Upper lobe of left lung (tissue), 6 donors: ENCODE measurements around the gene KIF26B. TPM values are rescaled to one million over a fixed set of nuclear protein-coding genes. Genes with fewer than 3 reads are reported as not detected.
A peak's percentile ranks its signal among the peaks of the same experiment; 100 is the strongest.
"Not testable (repeated sequence)": the region's sequence is repeated elsewhere in the genome, so short reads cannot be mapped to it uniquely, and the experiment has no call there.

Source experiments
- ATAC-seq, 2 donors: fragments of 200-7000 bp; cut with Tn5 transposase; one replicate each; pipeline ENCODE4 v1.9.1; 2022; ENCODE audit warnings: mild to moderate bottlenecking in 2 of 2, moderate library complexity in 2 of 2; ENCODE audit not compliant: low FRiP score in 2 of 2
- DNase-seq, 2 donors: peaks; one replicate each; pipeline ENCODE4 v3.0.0-alpha.2; 2019 to 2020
- H3K27ac ChIP-seq, 4 donors: fragments of 200-600 bp; sonication (generic); one replicate each; pipeline ENCODE4 v1.5.1; 2016 to 2019
- H3K27me3 ChIP-seq, 4 donors: fragments of 200-600 bp; sonication (generic); one replicate each; pipeline ENCODE4 v1.5.1; 2017 to 2019
- H3K36me3 ChIP-seq, 4 donors: fragments of 200-600 bp; sonication (generic); one replicate each; pipeline ENCODE4 v1.5.1; 2016 to 2019
- H3K4me1 ChIP-seq, 4 donors: fragments of 200-600 bp; sonication (generic); one replicate each; pipeline ENCODE4 v1.5.1; 2018 to 2019
- H3K4me3 ChIP-seq, 4 donors: fragments of 200-600 bp; sonication (generic); one replicate each; pipeline ENCODE4 v1.5.1; 2017 to 2019; ENCODE audit warnings: mild to moderate bottlenecking in 2 of 4, moderate library complexity in 1 of 4
- H3K9me3 ChIP-seq, 4 donors: fragments of 200-600 bp; sonication (generic); one replicate each; pipeline ENCODE4 v1.5.1; 2018 to 2019
- EP300 ChIP-seq, 4 donors: sonication (generic); formaldehyde crosslinking; IDR thresholded peaks; one replicate each; pipeline ENCODE4 v1.5.1; 2017; ENCODE audit warnings: antibody characterized with exemption in 4 of 4, control low read depth in 2 of 4
- POLR2A ChIP-seq, 4 donors: fragments of 450-650 bp; IDR thresholded peaks; one replicate each; pipeline ENCODE4 v1.5.1; 2016 to 2017; ENCODE audit warnings: antibody characterized with exemption in 4 of 4, mild to moderate bottlenecking in 2 of 4
- POLR2AphosphoS5 ChIP-seq, 2 donors: sonication (generic); formaldehyde crosslinking; IDR thresholded peaks; one replicate each; pipeline ENCODE4 v1.5.1; 2017; ENCODE audit warnings: antibody characterized with exemption in 2 of 2
- WGBS, 2 donors: methylation state at CpG; one replicate each; pipeline ENCODE4 v1.1.5; 2017 to 2018; 5-methylcytosine and 5-hydroxymethylcytosine counted together
- total RNA-seq, 6 donors: library from RNA; depleted of rRNA in 4 of 6; stranded (reverse); fragments of >200 nt in 4 of 6; gene quantifications; one replicate each; pipeline versions ENCODE4 v1.1.0 to v1.2.1, GENCODE V29; 2016 to 2021
- TF ChIP-seq, protein P1 (sequence below), 6 experiments: fragments of 450-650 bp in 4 of 6; fragments of 200-600 bp in 2 of 6; sonication (generic) in 2 of 6; IDR thresholded peaks; one replicate each; pipeline ENCODE4 v1.5.1; 2016 to 2019; ENCODE audit warnings: antibody characterized with exemption in 6 of 6
- donor health status: DM: no; HTN: no; CAD: no; lungs with moderate emphysema.
- donor health status: DM: no; HTN: yes; CAD: no; lungs with severe emphysema.

KIF26B gene
- total RNA-seq, 6 donors from 2014 or later, result 1.2 to 4.3 (median 2.1) TPM

DNA sequence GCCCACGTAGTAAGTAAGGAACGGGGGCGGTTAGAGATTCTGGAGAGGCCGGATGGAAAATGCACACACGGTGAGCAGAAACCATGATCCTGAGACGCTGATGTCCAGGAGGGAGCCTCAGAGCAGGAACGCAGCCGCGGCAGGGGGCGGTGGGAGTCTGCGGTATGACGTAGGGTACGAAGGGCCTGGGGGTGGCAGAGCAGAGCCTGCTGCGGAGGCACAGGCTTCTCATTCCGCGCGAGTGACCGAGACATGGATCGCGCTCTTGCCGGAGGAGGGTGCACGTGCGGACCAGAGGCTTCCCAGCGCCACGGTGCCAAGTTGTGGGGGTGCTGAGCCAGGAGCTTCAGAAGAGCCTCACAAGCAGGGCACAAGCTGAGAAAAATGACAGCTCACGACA is 176.2 kb downstream of the KIF26B start:
- Histone ChIP-seq H3K27ac (no peak overlapping the region), H3K27me3 (no peaks in the 10 kb centered on the region), H3K4me3 (no peak overlapping the region), H3K36me3 (no peaks in the 10 kb centered on the region), H3K4me1 (no peaks in the 10 kb centered on the region), H3K9me3 (no peaks in the 10 kb centered on the region)
- ATAC-seq (no peak), DNase-seq (peak in 1 of 2 donors; percentile 75)
- WGBS, 2 donors, result 93 to 97% methylated on average over 26 of the region's 26 CpGs
- TF ChIP-seq, protein P1, sequence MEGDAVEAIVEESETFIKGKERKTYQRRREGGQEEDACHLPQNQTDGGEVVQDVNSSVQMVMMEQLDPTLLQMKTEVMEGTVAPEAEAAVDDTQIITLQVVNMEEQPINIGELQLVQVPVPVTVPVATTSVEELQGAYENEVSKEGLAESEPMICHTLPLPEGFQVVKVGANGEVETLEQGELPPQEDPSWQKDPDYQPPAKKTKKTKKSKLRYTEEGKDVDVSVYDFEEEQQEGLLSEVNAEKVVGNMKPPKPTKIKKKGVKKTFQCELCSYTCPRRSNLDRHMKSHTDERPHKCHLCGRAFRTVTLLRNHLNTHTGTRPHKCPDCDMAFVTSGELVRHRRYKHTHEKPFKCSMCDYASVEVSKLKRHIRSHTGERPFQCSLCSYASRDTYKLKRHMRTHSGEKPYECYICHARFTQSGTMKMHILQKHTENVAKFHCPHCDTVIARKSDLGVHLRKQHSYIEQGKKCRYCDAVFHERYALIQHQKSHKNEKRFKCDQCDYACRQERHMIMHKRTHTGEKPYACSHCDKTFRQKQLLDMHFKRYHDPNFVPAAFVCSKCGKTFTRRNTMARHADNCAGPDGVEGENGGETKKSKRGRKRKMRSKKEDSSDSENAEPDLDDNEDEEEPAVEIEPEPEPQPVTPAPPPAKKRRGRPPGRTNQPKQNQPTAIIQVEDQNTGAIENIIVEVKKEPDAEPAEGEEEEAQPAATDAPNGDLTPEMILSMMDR (IDR thresholded peaks at IDR 0.05), result no peak
- no peak for TF ChIP-seq POLR2AphosphoS5 (IDR thresholded peaks at IDR 0.05)
- TF ChIP-seq POLR2A (IDR thresholded peaks at IDR 0.05), result no peak
- TF ChIP-seq EP300 (IDR thresholded peaks at IDR 0.05), result no peak

DNA sequence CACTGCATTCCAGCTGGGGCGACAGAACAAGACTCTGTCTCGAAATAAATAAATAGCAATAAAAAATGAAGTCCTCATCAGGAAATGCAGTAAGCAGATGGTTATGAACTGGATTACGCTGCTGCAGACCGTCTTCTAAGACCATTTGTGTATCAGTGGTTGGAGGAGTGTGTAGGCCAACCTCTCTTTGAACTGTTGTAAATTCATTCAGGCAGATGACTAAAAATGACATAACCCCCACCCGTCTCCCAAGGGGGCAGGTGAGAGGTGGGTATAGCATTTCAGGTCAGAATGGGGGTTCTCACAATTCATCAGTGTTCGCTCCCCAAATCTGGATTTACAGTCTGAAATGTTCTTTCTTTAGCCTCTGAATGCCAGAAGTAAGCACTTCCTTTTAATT is 177.3 kb downstream of the KIF26B start:
- ATAC-seq, result no peak
- H3K4me1 ChIP-seq, result no peaks in the 10 kb centered on the region
- no peaks in the 10 kb centered on the region for H3K9me3 ChIP-seq
- H3K27me3 ChIP-seq, result no peaks in the 10 kb centered on the region
- no peak for DNase-seq
- H3K4me3 ChIP-seq, result no peak overlapping the region
- no peaks in the 10 kb centered on the region for H3K36me3 ChIP-seq
- 94 to 96% methylated on average over 6 of the region's 6 CpGs for WGBS, 2 donors
- no peak overlapping the region for H3K27ac ChIP-seq
- no peak for TF ChIP-seq EP300 (IDR thresholded peaks at IDR 0.05)
- TF ChIP-seq, protein P1 (IDR thresholded peaks at IDR 0.05), result no peak
- TF ChIP-seq POLR2A (IDR thresholded peaks at IDR 0.05), result no peak
- no peak for TF ChIP-seq POLR2AphosphoS5 (IDR thresholded peaks at IDR 0.05)

DNA sequence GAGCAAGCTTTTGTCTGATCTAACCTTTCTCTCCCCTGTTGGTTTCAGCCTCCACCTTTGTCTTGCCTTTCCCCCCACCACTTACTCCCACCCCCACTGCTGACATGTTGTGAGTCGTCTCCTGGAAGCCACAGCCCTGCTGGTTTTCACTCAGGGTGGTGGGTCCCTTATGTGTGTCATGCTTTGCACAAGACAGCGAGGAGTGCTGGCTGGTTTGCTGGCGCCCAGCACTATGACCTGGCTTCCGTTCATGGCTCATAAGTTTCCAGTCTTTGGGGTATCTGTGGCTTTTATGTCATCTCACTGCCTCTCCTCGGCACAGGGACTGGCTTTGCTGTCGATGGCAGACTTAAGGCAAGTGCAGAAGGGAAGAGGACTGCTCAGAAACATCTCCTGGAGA is 177.7 kb downstream of the KIF26B start:
- 74 to 82% methylated on average over 5 to 6 of the region's 6 CpGs for WGBS, 2 donors

DNA sequence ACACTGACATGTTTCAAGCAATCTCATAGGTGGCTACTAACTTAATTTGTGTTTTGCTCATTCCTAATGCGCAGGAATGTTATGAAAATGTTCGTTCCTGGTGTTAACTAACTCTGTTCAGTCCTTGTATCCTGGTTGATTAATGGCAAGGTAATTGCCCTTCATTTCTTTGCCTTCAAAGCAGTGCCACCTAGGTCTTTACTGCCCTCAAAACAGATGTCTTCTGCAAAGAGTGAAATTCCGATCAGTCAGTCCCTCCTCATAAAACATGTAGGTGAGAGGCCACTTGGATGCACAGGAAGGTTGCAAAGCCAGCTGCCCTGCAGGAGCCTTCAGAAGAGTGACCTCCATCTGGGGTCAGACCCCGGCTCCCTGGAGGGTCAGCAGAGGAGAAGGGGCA is 179.4 kb downstream of the KIF26B start:
- TF ChIP-seq, protein P1 (IDR thresholded peaks at IDR 0.05), result no peak
- TF ChIP-seq POLR2AphosphoS5 (IDR thresholded peaks at IDR 0.05), result no peak
- TF ChIP-seq EP300 (IDR thresholded peaks at IDR 0.05), result no peak
- no peak for TF ChIP-seq POLR2A (IDR thresholded peaks at IDR 0.05)
- Histone ChIP-seq H3K27ac (no peak overlapping the region), H3K36me3 (no peaks in the 10 kb centered on the region), H3K4me1 (no peaks in the 10 kb centered on the region), H3K27me3 (no peaks in the 10 kb centered on the region), H3K9me3 (no peaks in the 10 kb centered on the region), H3K4me3 (no peak overlapping the region)
- ATAC-seq (no peak), DNase-seq (no peak)
- WGBS, 2 donors, result 87 to 89% methylated on average over 4 of the region's 4 CpGs

More for the DNA sequence above, 177.7 kb downstream of the KIF26B start:
- H3K27me3 ChIP-seq, result no peaks in the 10 kb centered on the region
- no peaks in the 10 kb centered on the region for H3K9me3 ChIP-seq
- H3K4me3 ChIP-seq, result no peak overlapping the region
- ATAC-seq (no peak), DNase-seq (no peak)
- H3K36me3 ChIP-seq, result no peaks in the 10 kb centered on the region
- H3K4me1 ChIP-seq, result no peaks in the 10 kb centered on the region
- TF ChIP-seq, protein P1 (IDR thresholded peaks at IDR 0.05), result no peak
- no peak for TF ChIP-seq POLR2A (IDR thresholded peaks at IDR 0.05)
- TF ChIP-seq POLR2AphosphoS5 (IDR thresholded peaks at IDR 0.05), result no peak
- no peak for TF ChIP-seq EP300 (IDR thresholded peaks at IDR 0.05)
- H3K27ac ChIP-seq, result no peak overlapping the region

DNA sequence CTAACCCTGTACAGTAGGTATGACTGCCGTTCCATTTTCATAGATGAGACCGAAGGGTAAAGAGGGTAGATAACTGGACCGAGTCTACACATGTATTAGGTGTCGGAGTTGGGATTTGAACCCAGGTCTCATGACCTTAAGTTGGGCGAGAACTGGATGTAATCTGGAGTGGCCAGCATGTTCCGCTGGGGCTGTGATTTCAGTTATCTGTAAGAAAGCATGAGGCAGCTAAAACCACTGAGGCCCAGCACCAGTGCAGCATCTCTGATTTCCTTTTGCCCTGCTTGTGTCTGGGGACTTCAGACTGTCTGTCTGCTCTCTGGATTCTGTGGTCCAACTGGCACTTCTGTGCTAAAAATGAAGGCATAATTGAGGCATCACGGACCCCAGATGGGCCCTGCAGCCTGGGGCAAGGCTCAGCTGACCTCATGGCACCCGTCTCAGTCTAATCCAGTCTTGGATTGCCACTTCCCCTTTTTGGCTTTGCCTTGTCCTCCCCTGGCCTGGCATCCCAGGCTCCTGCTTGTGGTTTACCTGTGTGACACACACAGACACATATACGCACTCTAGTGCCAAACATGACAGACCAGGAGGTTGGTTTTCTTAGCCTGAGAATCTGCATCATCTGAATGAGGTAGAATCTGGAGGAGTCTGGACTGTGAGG is 180.2 kb downstream of the KIF26B start:
- TF ChIP-seq EP300 (IDR thresholded peaks at IDR 0.05), result no peak
- TF ChIP-seq POLR2AphosphoS5 (IDR thresholded peaks at IDR 0.05), result no peak
- no peak for TF ChIP-seq POLR2A (IDR thresholded peaks at IDR 0.05)
- TF ChIP-seq, protein P1 (IDR thresholded peaks at IDR 0.05), result no peak
- 93% methylated on average over 9 of the region's 9 CpGs for WGBS, 2 donors
- Histone ChIP-seq H3K27me3 (no peaks in the 10 kb centered on the region), H3K36me3 (no peaks in the 10 kb centered on the region), H3K9me3 (no peaks in the 10 kb centered on the region), H3K27ac (no peak overlapping the region), H3K4me3 (no peak overlapping the region), H3K4me1 (no peaks in the 10 kb centered on the region)
- DNase-seq (no peak), ATAC-seq (no peak)

DNA sequence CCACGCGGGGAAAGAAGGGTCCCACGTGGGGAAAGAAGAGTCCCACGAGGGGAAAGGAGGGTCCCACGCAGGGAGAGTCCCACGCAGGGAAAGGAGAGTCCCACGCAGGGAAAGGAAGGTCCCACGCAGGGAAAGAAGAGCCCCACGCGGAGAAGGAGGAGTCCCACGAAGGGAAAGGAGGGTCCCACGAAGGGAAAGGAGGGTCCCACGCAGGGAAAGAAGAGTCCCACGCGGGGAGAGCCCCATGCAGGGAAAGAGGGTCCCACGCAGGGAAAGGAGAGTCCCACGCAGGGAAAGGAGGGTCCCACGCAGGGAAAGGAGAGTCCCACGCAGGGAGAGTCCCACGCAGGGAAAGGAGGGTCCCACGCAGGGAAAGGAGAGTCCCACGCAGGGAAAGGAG is 180.9 kb downstream of the KIF26B start:
- 78 to 85% methylated on average over 22 of the region's 22 CpGs for WGBS, 2 donors
- not testable (repeated sequence) for DNase-seq, H3K9me3 ChIP-seq, H3K4me3 ChIP-seq, ATAC-seq, H3K36me3 ChIP-seq, H3K27me3 ChIP-seq, H3K4me1 ChIP-seq, H3K27ac ChIP-seq
